WTC11 (cell line): ENCODE results near the gene TNNT1. TPM values are rescaled to one million over a fixed set of nuclear protein-coding genes. Genes with fewer than 3 reads are reported as not detected.

Experiments used
- ATAC-seq: fragments of 200-7000 bp; cut with Tn5 transposase; 2 replicates; pipeline ENCODE4 v1.10.0; 2021; ENCODE audit warnings: mild to moderate bottlenecking, moderate library complexity
- CTCF ChIA-PET: fragments of 300-600 bp; sonication (Branson Sonifier 250); formaldehyde crosslinking; loops from one replicate; lab custom pipeline; 2021; ENCODE audit warnings: antibody characterized with exemption; lab: Charles Lee
- POLR2A ChIA-PET: fragments of 350-600 bp; sonication (Branson Sonifier 250); formaldehyde crosslinking; loops from one replicate; lab custom pipeline; 2021; ENCODE audit warnings: antibody characterized with exemption; lab: Charles Lee
- DNase-seq: peaks from one replicate; pipeline ENCODE4 v3.0.0; 2021; ENCODE audit warnings: low spot score
- H3K27ac Mint-ChIP-seq: 2 replicates; pipeline ENCODE4 v1.8.0; 2021; ENCODE audit warnings: mixed read lengths
- H3K27me3 Mint-ChIP-seq: 2 replicates; pipeline ENCODE4 v1.8.0; 2021; ENCODE audit warnings: low read depth, mild to moderate bottlenecking, moderate library complexity, mixed read lengths
- H3K36me3 Mint-ChIP-seq: 2 replicates; pipeline ENCODE4 v1.8.0; 2021; ENCODE audit warnings: mixed read lengths
- H3K4me1 Mint-ChIP-seq: 2 replicates; pipeline ENCODE4 v1.8.0; 2022; ENCODE audit warnings: mixed read lengths
- H3K4me3 Mint-ChIP-seq: 2 replicates; pipeline ENCODE4 v1.8.0; 2021; ENCODE audit warnings: mild to moderate bottlenecking, moderate library complexity, mixed read lengths
- H3K9me3 Mint-ChIP-seq: 2 replicates; pipeline ENCODE4 v1.8.0; 2021; ENCODE audit warnings: mixed read lengths
- CREM ChIP-seq: sonication (generic); formaldehyde crosslinking; IDR thresholded peaks from 2 replicates; pipeline ENCODE4 v1.8.1; 2022; ENCODE audit warnings: mild to moderate bottlenecking, missing genetic modification reagents, moderate library complexity
- EMX1 ChIP-seq: fragments of 250-450 bp; sonication (Bioruptor Pico); IDR thresholded peaks from 2 replicates; pipeline ENCODE4 v1.8.0; 2021; ENCODE audit warnings: mild to moderate bottlenecking
- ESRRA ChIP-seq: sonication (generic); formaldehyde crosslinking; IDR thresholded peaks from 2 replicates; pipeline ENCODE4 v1.8.1; 2022; ENCODE audit warnings: mild to moderate bottlenecking, missing genetic modification reagents, borderline replicate concordance
- JAZF1 ChIP-seq: fragments of 250-450 bp; sonication (Bioruptor Pico); IDR thresholded peaks from 2 replicates; pipeline ENCODE4 v1.9.0; 2021; ENCODE audit warnings: moderate library complexity, mild to moderate bottlenecking, inconsistent platforms
- KAT7 ChIP-seq: sonication (generic); formaldehyde crosslinking; IDR thresholded peaks from 2 replicates; pipeline ENCODE4 v1.8.1; 2023; ENCODE audit warnings: missing genetic modification reagents, mild to moderate bottlenecking, borderline replicate concordance
- NFYB ChIP-seq: sonication (generic); formaldehyde crosslinking; conservative IDR thresholded peaks from 2 replicates; pipeline ENCODE4 v1.8.0; 2022; ENCODE audit warnings: low read depth, missing genetic modification reagents
- NR2C2 ChIP-seq: sonication (generic); formaldehyde crosslinking; IDR thresholded peaks from 2 replicates; pipeline ENCODE4 v1.8.0; 2022; ENCODE audit warnings: mild to moderate bottlenecking, missing genetic modification reagents
- NR3C1 ChIP-seq: sonication (generic); formaldehyde crosslinking; conservative IDR thresholded peaks from 2 replicates; pipeline ENCODE4 v1.8.1; 2023; ENCODE audit warnings: low read depth, mild to moderate bottlenecking, missing genetic modification reagents
- TCF7 ChIP-seq: sonication (generic); formaldehyde crosslinking; IDR thresholded peaks from 2 replicates; pipeline ENCODE4 v1.8.0; 2022; ENCODE audit warnings: mild to moderate bottlenecking, low read depth, missing genetic modification reagents, moderate library complexity
- ZMAT4 ChIP-seq: fragments of 250-450 bp; sonication (Bioruptor Pico); IDR thresholded peaks from 2 replicates; pipeline ENCODE4 v1.9.0; 2021; ENCODE audit warnings: mild to moderate bottlenecking
- ZNF121 ChIP-seq: sonication (generic); formaldehyde crosslinking; IDR thresholded peaks from 2 replicates; pipeline ENCODE4 v1.8.0; 2023; ENCODE audit warnings: missing genetic modification reagents
- ZNF219 ChIP-seq: sonication (generic); formaldehyde crosslinking; IDR thresholded peaks from 2 replicates; pipeline ENCODE4 v1.8.0; 2023; ENCODE audit warnings: missing genetic modification reagents, mild to moderate bottlenecking, borderline replicate concordance
- ZNF232 ChIP-seq: sonication (generic); formaldehyde crosslinking; IDR thresholded peaks from 2 replicates; pipeline ENCODE4 v1.8.0; 2022; ENCODE audit warnings: mild to moderate bottlenecking, missing genetic modification reagents
- ZNF425 ChIP-seq: fragments of 250-450 bp; sonication (Bioruptor Pico); conservative IDR thresholded peaks from 2 replicates; pipeline ENCODE4 v1.9.0; 2021; ENCODE audit warnings: mild to moderate bottlenecking
- ZNF671 ChIP-seq: fragments of 250-450 bp; sonication (Bioruptor Pico); IDR thresholded peaks from 2 replicates; pipeline ENCODE4 v1.8.0; 2021; ENCODE audit warnings: mild to moderate bottlenecking
- total RNA-seq: library from RNA; stranded (reverse); gene quantifications from 3 replicates; pipeline ENCODE4 v1.2.3, GENCODE V29; 2021
- TF ChIP-seq, protein P1 (sequence below): sonication (generic); formaldehyde crosslinking; IDR thresholded peaks from 2 replicates; pipeline ENCODE4 v1.8.1; 2022; ENCODE audit warnings: low read depth, mild to moderate bottlenecking, moderate library complexity, missing genetic modification reagents, borderline replicate concordance
- TF ChIP-seq, protein P2 (sequence below): sonication (generic); formaldehyde crosslinking; IDR thresholded peaks from 2 replicates; pipeline ENCODE4 v1.8.0; 2023; ENCODE audit warnings: missing genetic modification reagents, mild to moderate bottlenecking, borderline replicate concordance
- TF ChIP-seq, protein P3 (sequence below): sonication (generic); formaldehyde crosslinking; IDR thresholded peaks from 2 replicates; pipeline ENCODE4 v1.8.1; 2023; ENCODE audit warnings: mild to moderate bottlenecking, missing genetic modification reagents
- TF ChIP-seq, protein P4 (sequence below): sonication (generic); formaldehyde crosslinking; IDR thresholded peaks from 2 replicates; pipeline ENCODE4 v1.8.1; 2022; ENCODE audit warnings: missing genetic modification reagents, borderline replicate concordance
- TF ChIP-seq, protein P5 (sequence below): sonication (generic); formaldehyde crosslinking; IDR thresholded peaks from 2 replicates; pipeline ENCODE4 v1.8.0; 2023; ENCODE audit warnings: missing genetic modification reagents

TNNT1 gene
- total RNA-seq, 1 experiment from 2014 or later, result 50.6 TPM

- no peak for DNase-seq
- peaks cover 7% of the 10 kb centered on the region for H3K4me1 Mint-ChIP-seq
- no peak overlapping the region for H3K4me3 Mint-ChIP-seq
- no peak overlapping the region for H3K27ac Mint-ChIP-seq
- POLR2A ChIA-PET, result interaction anchor here (0.6 kb wide), 1 partner anchor 224 kb away, joined by 5 read pairs; no protein-coding TSS in a partner anchor
- TF ChIP-seq ZMAT4 (CRISPR knock-in tag) (no peak), ZNF121 (no peak), ZNF232 (CRISPR knock-in tag) (no peak), KAT7 (CRISPR knock-in tag) (no peak), ZNF671 (no peak)
- TF ChIP-seq, protein P1, sequence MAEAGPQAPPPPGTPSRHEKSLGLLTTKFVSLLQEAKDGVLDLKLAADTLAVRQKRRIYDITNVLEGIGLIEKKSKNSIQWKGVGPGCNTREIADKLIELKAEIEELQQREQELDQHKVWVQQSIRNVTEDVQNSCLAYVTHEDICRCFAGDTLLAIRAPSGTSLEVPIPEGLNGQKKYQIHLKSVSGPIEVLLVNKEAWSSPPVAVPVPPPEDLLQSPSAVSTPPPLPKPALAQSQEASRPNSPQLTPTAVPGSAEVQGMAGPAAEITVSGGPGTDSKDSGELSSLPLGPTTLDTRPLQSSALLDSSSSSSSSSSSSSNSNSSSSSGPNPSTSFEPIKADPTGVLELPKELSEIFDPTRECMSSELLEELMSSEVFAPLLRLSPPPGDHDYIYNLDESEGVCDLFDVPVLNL (CRISPR knock-in tag), result no peak
- TF ChIP-seq, all 79 proteins: peak for 0
- Mint-ChIP-seq H3K27me3 (peaks cover 84% of the 10 kb centered on the region), H3K9me3 (no peaks in the 10 kb centered on the region), H3K36me3 (no peaks in the 10 kb centered on the region)
- ATAC-seq, result no peak
- CTCF ChIA-PET, result no interaction called here
Measured at GRCh38 chr19:55181740-55182139, 32.7 kb upstream of the TNNT1 start.

GRCh38 chr19:55179606-55180484, 30.8 kb upstream of the TNNT1 start, which contains the start of gene SYT5:
Gene SYT5 (minus strand): TSS chr19:55180289. CDS start chr19:55179041, 1,248 bp downstream.
- POLR2A ChIA-PET, result interaction anchor here (1.3 to 1.4 kb wide), 2 partner anchors 37 to 159 kb away, joined by 3 to 6 read pairs; no protein-coding TSS in a partner anchor
- CTCF ChIA-PET, result interaction anchor here (0.6 to 3.1 kb wide), 9 partner anchors 13 to 475 kb away, joined by 3 to 15 read pairs (median 5); partner anchors contain the start of genes DNAAF3 and U2AF2
- Mint-ChIP-seq H3K27me3 (peaks cover 88% of the 10 kb centered on the region), H3K36me3 (no peaks in the 10 kb centered on the region), H3K27ac (peak within 1 kb of the TSS; percentile 72; the same call in 1 of the 2 replicates), H3K9me3 (no peaks in the 10 kb centered on the region), H3K4me1 (peaks cover 18% of the 10 kb centered on the region), H3K4me3 (peak within 1 kb of the TSS; percentile 77)
- peak; percentile 75 for DNase-seq
- ATAC-seq, result peak; percentile 57
- TF ChIP-seq, protein P2, sequence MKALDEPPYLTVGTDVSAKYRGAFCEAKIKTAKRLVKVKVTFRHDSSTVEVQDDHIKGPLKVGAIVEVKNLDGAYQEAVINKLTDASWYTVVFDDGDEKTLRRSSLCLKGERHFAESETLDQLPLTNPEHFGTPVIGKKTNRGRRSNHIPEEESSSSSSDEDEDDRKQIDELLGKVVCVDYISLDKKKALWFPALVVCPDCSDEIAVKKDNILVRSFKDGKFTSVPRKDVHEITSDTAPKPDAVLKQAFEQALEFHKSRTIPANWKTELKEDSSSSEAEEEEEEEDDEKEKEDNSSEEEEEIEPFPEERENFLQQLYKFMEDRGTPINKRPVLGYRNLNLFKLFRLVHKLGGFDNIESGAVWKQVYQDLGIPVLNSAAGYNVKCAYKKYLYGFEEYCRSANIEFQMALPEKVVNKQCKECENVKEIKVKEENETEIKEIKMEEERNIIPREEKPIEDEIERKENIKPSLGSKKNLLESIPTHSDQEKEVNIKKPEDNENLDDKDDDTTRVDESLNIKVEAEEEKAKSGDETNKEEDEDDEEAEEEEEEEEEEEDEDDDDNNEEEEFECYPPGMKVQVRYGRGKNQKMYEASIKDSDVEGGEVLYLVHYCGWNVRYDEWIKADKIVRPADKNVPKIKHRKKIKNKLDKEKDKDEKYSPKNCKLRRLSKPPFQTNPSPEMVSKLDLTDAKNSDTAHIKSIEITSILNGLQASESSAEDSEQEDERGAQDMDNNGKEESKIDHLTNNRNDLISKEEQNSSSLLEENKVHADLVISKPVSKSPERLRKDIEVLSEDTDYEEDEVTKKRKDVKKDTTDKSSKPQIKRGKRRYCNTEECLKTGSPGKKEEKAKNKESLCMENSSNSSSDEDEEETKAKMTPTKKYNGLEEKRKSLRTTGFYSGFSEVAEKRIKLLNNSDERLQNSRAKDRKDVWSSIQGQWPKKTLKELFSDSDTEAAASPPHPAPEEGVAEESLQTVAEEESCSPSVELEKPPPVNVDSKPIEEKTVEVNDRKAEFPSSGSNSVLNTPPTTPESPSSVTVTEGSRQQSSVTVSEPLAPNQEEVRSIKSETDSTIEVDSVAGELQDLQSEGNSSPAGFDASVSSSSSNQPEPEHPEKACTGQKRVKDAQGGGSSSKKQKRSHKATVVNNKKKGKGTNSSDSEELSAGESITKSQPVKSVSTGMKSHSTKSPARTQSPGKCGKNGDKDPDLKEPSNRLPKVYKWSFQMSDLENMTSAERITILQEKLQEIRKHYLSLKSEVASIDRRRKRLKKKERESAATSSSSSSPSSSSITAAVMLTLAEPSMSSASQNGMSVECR (CRISPR knock-in tag), result peak; percentile 97
- peak; percentile 87; the same call in 1 of the 2 replicates for TF ChIP-seq TCF7 (CRISPR knock-in tag)
- 0 out of 2 replicates have a peak, but pooled peaks have one; percentile 67 for TF ChIP-seq ZNF232 (CRISPR knock-in tag)
- peak; percentile 43; the same call in 1 of the 2 replicates for TF ChIP-seq NFYB (CRISPR knock-in tag)
- peak; percentile 71; the same call in 1 of the 2 replicates for TF ChIP-seq CREM (CRISPR knock-in tag)
- TF ChIP-seq ZNF425 (CRISPR knock-in tag), result no peak
- peak; percentile 68; the same call in 1 of the 2 replicates for TF ChIP-seq ZNF219 (CRISPR knock-in tag)
- TF ChIP-seq, protein P3, sequence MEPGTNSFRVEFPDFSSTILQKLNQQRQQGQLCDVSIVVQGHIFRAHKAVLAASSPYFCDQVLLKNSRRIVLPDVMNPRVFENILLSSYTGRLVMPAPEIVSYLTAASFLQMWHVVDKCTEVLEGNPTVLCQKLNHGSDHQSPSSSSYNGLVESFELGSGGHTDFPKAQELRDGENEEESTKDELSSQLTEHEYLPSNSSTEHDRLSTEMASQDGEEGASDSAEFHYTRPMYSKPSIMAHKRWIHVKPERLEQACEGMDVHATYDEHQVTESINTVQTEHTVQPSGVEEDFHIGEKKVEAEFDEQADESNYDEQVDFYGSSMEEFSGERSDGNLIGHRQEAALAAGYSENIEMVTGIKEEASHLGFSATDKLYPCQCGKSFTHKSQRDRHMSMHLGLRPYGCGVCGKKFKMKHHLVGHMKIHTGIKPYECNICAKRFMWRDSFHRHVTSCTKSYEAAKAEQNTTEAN, result peak; percentile 94
- TF ChIP-seq NR3C1, result no peak
- no peak for TF ChIP-seq JAZF1 (CRISPR knock-in tag)
- TF ChIP-seq EMX1, result no peak
- peak; percentile 63; the same call in 1 of the 2 replicates for TF ChIP-seq ESRRA (CRISPR knock-in tag)
- TF ChIP-seq NR2C2 (CRISPR knock-in tag), result no peak
- TF ChIP-seq, protein P4, sequence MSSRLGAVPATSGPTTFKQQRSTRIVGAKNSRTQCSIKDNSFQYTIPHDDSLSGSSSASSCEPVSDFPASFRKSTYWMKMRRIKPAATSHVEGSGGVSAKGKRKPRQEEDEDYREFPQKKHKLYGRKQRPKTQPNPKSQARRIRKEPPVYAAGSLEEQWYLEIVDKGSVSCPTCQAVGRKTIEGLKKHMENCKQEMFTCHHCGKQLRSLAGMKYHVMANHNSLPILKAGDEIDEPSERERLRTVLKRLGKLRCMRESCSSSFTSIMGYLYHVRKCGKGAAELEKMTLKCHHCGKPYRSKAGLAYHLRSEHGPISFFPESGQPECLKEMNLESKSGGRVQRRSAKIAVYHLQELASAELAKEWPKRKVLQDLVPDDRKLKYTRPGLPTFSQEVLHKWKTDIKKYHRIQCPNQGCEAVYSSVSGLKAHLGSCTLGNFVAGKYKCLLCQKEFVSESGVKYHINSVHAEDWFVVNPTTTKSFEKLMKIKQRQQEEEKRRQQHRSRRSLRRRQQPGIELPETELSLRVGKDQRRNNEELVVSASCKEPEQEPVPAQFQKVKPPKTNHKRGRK (CRISPR knock-in tag), result 0 out of 2 replicates have a peak, but pooled peaks have one; percentile 31
- no peak; the same call in 1 of the 2 replicates for TF ChIP-seq KAT7 (CRISPR knock-in tag)
- TF ChIP-seq, protein P5, sequence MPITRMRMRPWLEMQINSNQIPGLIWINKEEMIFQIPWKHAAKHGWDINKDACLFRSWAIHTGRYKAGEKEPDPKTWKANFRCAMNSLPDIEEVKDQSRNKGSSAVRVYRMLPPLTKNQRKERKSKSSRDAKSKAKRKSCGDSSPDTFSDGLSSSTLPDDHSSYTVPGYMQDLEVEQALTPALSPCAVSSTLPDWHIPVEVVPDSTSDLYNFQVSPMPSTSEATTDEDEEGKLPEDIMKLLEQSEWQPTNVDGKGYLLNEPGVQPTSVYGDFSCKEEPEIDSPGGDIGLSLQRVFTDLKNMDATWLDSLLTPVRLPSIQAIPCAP (CRISPR knock-in tag), result peak; percentile 62; the same call in 1 of the 2 replicates
